GM23338 (cell line): ENCODE measurements around the gene COL4A3.

Experiments
- CREB1 ChIP-seq: fragments of 250-450 bp; sonication (Bioruptor Pico); IDR thresholded peaks from 2 replicates; pipeline ENCODE4 v1.5.0; 2020; ENCODE audit warnings: low read depth, mild to moderate bottlenecking, moderate library complexity
- EZH2 ChIP-seq: fragments of 200-600 bp; sonication (generic); IDR thresholded peaks from one replicate; pipeline ENCODE4 v1.8.0; 2017; ENCODE audit warnings: antibody characterized with exemption, mild to moderate bottlenecking, low read depth; ENCODE audit not compliant: unreplicated experiment
- EZH2phosphoT487 ChIP-seq: fragments of 200-600 bp; sonication (generic); IDR thresholded peaks from one replicate; pipeline ENCODE4 v1.8.1; 2018; ENCODE audit warnings: antibody characterized with exemption; ENCODE audit not compliant: unreplicated experiment
- JUNB ChIP-seq: IDR thresholded peaks from one replicate; pipeline ENCODE4 v1.6.1; 2016; ENCODE audit warnings: antibody characterized with exemption; ENCODE audit not compliant: unreplicated experiment
- NANOG ChIP-seq: IDR thresholded peaks from 2 replicates; pipeline ENCODE4 v1.6.1; 2016; ENCODE audit warnings: antibody characterized with exemption, borderline replicate concordance
- POLR2AphosphoS5 ChIP-seq: IDR thresholded peaks from 2 replicates; pipeline ENCODE4 v1.6.1; 2016; ENCODE audit warnings: antibody characterized with exemption, low read depth
- STAT1 ChIP-seq: IDR thresholded peaks from one replicate; pipeline ENCODE4 v1.6.1; 2016; ENCODE audit warnings: antibody characterized with exemption; ENCODE audit not compliant: unreplicated experiment
- ZNF114 ChIP-seq: fragments of 250-450 bp; sonication (Bioruptor Pico); IDR thresholded peaks from 2 replicates; pipeline ENCODE4 v1.5.0; 2020; ENCODE audit warnings: mild to moderate bottlenecking, moderate library complexity
- ZNF331 ChIP-seq: fragments of 250-450 bp; sonication (Bioruptor Pico); IDR thresholded peaks from 2 replicates; pipeline ENCODE4 v1.5.0; 2020; ENCODE audit warnings: low read depth, mild to moderate bottlenecking, moderate library complexity
- ZNF462 ChIP-seq: fragments of 250-450 bp; sonication (Bioruptor Pico); IDR thresholded peaks from 2 replicates; pipeline ENCODE4 v1.5.0; 2020; ENCODE audit warnings: mild to moderate bottlenecking, moderate library complexity
- TF ChIP-seq, protein P1 (sequence below), 2 experiments: fragments of 200-600 bp in 1 of 2; sonication (generic) in 1 of 2; conservative IDR thresholded peaks; 2 replicates each; pipeline versions ENCODE4 v1.5.1 to v1.6.1; 2016 to 2017; ENCODE audit warnings: antibody characterized with exemption in 2 of 2, low read depth in 2 of 2, mild to moderate bottlenecking in 2 of 2, moderate library complexity in 1 of 2
- TF ChIP-seq, protein P2 (sequence below): IDR thresholded peaks from one replicate; pipeline ENCODE4 v1.6.1; 2018; ENCODE audit warnings: antibody characterized with exemption; ENCODE audit not compliant: unreplicated experiment

- no peak for TF ChIP-seq POLR2AphosphoS5
- TF ChIP-seq JUNB, result no peak
- no peak for TF ChIP-seq EZH2phosphoT487
- TF ChIP-seq EZH2, result no peak
- TF ChIP-seq, protein P1, sequence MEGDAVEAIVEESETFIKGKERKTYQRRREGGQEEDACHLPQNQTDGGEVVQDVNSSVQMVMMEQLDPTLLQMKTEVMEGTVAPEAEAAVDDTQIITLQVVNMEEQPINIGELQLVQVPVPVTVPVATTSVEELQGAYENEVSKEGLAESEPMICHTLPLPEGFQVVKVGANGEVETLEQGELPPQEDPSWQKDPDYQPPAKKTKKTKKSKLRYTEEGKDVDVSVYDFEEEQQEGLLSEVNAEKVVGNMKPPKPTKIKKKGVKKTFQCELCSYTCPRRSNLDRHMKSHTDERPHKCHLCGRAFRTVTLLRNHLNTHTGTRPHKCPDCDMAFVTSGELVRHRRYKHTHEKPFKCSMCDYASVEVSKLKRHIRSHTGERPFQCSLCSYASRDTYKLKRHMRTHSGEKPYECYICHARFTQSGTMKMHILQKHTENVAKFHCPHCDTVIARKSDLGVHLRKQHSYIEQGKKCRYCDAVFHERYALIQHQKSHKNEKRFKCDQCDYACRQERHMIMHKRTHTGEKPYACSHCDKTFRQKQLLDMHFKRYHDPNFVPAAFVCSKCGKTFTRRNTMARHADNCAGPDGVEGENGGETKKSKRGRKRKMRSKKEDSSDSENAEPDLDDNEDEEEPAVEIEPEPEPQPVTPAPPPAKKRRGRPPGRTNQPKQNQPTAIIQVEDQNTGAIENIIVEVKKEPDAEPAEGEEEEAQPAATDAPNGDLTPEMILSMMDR (conservative IDR thresholded peaks at IDR 0.05; ENCODE audit: low read depth in 2 of 2), result no peak
- no peak for TF ChIP-seq NANOG
- TF ChIP-seq CREB1 (CRISPR knock-in tag), result no peak
- TF ChIP-seq, protein P2, sequence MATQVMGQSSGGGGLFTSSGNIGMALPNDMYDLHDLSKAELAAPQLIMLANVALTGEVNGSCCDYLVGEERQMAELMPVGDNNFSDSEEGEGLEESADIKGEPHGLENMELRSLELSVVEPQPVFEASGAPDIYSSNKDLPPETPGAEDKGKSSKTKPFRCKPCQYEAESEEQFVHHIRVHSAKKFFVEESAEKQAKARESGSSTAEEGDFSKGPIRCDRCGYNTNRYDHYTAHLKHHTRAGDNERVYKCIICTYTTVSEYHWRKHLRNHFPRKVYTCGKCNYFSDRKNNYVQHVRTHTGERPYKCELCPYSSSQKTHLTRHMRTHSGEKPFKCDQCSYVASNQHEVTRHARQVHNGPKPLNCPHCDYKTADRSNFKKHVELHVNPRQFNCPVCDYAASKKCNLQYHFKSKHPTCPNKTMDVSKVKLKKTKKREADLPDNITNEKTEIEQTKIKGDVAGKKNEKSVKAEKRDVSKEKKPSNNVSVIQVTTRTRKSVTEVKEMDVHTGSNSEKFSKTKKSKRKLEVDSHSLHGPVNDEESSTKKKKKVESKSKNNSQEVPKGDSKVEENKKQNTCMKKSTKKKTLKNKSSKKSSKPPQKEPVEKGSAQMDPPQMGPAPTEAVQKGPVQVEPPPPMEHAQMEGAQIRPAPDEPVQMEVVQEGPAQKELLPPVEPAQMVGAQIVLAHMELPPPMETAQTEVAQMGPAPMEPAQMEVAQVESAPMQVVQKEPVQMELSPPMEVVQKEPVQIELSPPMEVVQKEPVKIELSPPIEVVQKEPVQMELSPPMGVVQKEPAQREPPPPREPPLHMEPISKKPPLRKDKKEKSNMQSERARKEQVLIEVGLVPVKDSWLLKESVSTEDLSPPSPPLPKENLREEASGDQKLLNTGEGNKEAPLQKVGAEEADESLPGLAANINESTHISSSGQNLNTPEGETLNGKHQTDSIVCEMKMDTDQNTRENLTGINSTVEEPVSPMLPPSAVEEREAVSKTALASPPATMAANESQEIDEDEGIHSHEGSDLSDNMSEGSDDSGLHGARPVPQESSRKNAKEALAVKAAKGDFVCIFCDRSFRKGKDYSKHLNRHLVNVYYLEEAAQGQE, result no peak
- no peak for TF ChIP-seq ZNF462
- TF ChIP-seq ZNF331, result no peak
- no peak for TF ChIP-seq ZNF114 (CRISPR knock-in tag)
- no peak for TF ChIP-seq STAT1
These were observed 187.2 kb downstream of the COL4A3 start for GRCh38 chr2:227351639-227352038.
